Measurements from ENCODE around the gene BTBD9. TPM values are rescaled to one million over a fixed set of nuclear protein-coding genes. Genes with fewer than 3 reads are reported as not detected.
"Not testable (repeated sequence)": the region's sequence is repeated elsewhere in the genome, so short reads cannot be mapped to it uniquely, and the experiment has no call there.

Gene BTBD9
- total RNA-seq, 4 donors from 2014 or later: 9.2 to 16.3 (median 11.6) TPM

GRCh38 chr6:38632490-38632889, 7.2 kb downstream of the BTBD9 start:
- 79 to 90% methylated on average over 1 of the region's 1 CpG for WGBS, 2 donors
- Histone ChIP-seq H3K4me1 (peaks cover 0 to 9% (median 0%) of the 10 kb centered on the region in 3 donors), H3K4me3 (no peak overlapping the region), H3K27ac (no peak overlapping the region), H3K9me3 (no peaks in the 10 kb centered on the region), H3K27me3 (no peaks in the 10 kb centered on the region), H3K36me3 (no peaks in the 10 kb centered on the region)
- no peak for DNase-seq
- no peak for TF ChIP-seq POLR2A (IDR thresholded peaks at IDR 0.05)
- no peak for TF ChIP-seq CTCF (IDR thresholded peaks at IDR 0.05)
- intact Hi-C loops (cut with DNase I): no loop called here

GRCh38 chr6:38631186-38631783, 8.4 kb downstream of the BTBD9 start:
- no peaks in the 10 kb centered on the region for H3K9me3 ChIP-seq
- H3K36me3 ChIP-seq: no peaks in the 10 kb centered on the region
- DNase-seq: no peak
- no peak overlapping the region for H3K27ac ChIP-seq
- TF ChIP-seq CTCF (IDR thresholded peaks at IDR 0.05) (no peak), POLR2A (IDR thresholded peaks at IDR 0.05) (no peak)
- no peaks in the 10 kb centered on the region for H3K27me3 ChIP-seq
- no peak overlapping the region for H3K4me3 ChIP-seq
- H3K4me1 ChIP-seq: peaks cover 0 to 9% (median 0%) of the 10 kb centered on the region in 3 donors
- WGBS, 2 donors: 78 to 79% methylated on average over 2 to 3 of the region's 3 CpGs
- intact Hi-C loops (cut with DNase I): no loop called here

GRCh38 chr6:38625217-38625616, 14.5 kb downstream of the BTBD9 start:
- no peak for DNase-seq
- no peaks in the 10 kb centered on the region for H3K9me3 ChIP-seq
- no peak overlapping the region for H3K4me3 ChIP-seq
- H3K4me1 ChIP-seq: no peaks in the 10 kb centered on the region
- 50 to 67% methylated on average over 1 of the region's 1 CpG for WGBS, 2 donors
- H3K27ac ChIP-seq: no peak overlapping the region
- no peaks in the 10 kb centered on the region for H3K36me3 ChIP-seq
- intact Hi-C loops (cut with DNase I): no loop called here
- TF ChIP-seq POLR2A (IDR thresholded peaks at IDR 0.05): no peak
- TF ChIP-seq CTCF (IDR thresholded peaks at IDR 0.05): no peak
- H3K27me3 ChIP-seq: no peaks in the 10 kb centered on the region

GRCh38 chr6:38619342-38619741, 20.4 kb downstream of the BTBD9 start:
- H3K4me1 ChIP-seq; H3K9me3 ChIP-seq; DNase-seq; H3K36me3 ChIP-seq; H3K27me3 ChIP-seq; H3K27ac ChIP-seq; H3K4me3 ChIP-seq; intact Hi-C loops (cut with DNase I): not testable (repeated sequence)
- 74 to 92% methylated on average over 1 of the region's 1 CpG for WGBS, 2 donors

GRCh38 chr6:38618301-38618700, 21.4 kb downstream of the BTBD9 start:
- H3K36me3 ChIP-seq; H3K27me3 ChIP-seq; DNase-seq; H3K4me1 ChIP-seq; intact Hi-C loops (cut with DNase I); H3K27ac ChIP-seq; H3K4me3 ChIP-seq; H3K9me3 ChIP-seq: not testable (repeated sequence)
- WGBS, 2 donors: 89 to 100% methylated on average over 1 of the region's 1 CpG

- 92 to 93% methylated on average over 8 of the region's 8 CpGs for WGBS, 2 donors
- H3K9me3 ChIP-seq: no peaks in the 10 kb centered on the region
- H3K36me3 ChIP-seq: no peaks in the 10 kb centered on the region
- H3K4me1 ChIP-seq: peaks cover 0 to 6% (median 0%) of the 10 kb centered on the region in 3 donors
- H3K27me3 ChIP-seq: no peaks in the 10 kb centered on the region
- H3K4me3 ChIP-seq: no peak overlapping the region
- no peak for DNase-seq
- intact Hi-C loops (cut with DNase I): no loop called here
- TF ChIP-seq CTCF (IDR thresholded peaks at IDR 0.05) (no peak), POLR2A (IDR thresholded peaks at IDR 0.05) (no peak)
- no peak overlapping the region for H3K27ac ChIP-seq
Measured at GRCh38 chr6:38617856-38618255, 21.9 kb downstream of the BTBD9 start.
